ENCODE measurements around the gene ALDH2. TPM values are rescaled to one million over a fixed set of nuclear protein-coding genes. Genes with fewer than 3 reads are reported as not detected.
A peak's percentile ranks its signal among the peaks of the same experiment; 100 is the strongest.

The ALDH2 gene
- total and polyA plus RNA-seq, 9 of the 15 experiments (the other 6 are each of a cell fraction or from before 2014, with no cell fraction given) = 1.9 to 22.5 (median 12.2) TPM

DNA sequence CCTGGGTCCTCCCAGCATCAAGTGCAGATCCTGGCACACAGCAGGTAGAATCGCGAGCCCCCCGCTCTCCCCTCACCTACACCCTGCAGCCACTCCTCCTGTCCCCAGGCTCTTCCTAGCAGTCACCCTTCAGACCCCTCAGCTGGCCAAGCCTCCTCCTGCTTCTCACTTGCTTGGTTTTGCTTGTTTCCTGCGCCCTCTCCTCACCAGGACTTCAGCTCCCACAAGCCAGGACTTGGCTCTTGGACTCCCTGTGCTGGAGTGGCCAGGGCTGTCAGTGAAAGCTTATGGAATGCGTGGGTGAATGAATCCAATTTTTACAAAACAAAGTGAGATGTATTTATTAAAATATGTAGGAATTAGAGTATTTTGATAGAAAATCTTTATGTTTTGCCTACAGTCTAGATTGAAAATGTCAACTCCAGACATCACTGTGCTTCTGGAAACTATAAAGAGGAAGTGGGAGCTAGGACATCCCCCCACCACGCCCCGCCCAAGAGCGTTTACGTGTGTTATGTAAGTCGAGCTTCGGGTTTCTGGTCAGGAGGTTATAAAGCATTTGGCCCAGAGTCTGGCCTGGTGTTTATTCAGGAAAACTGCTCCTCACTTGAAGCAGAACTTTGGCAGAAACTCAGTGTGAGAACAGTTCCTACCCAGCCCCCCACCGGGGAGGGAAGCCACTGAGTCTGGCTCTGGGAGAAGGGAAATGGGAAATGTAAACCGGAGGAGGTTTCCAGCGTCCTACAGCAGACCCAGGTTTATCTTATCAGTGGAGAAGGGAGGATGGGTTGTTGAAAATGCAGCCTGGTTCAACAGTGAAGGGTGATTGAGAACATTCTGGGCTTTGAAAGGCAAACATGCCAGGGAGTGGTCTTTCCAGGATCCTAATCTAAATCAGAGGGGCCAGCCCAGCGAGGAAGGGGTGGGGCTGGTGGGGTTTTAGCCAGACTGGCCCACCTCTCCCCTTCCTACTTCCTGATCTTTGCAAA lies 8.8 kb downstream of the ALDH2 start (continued):
- TF ChIP-seq, protein P1, sequence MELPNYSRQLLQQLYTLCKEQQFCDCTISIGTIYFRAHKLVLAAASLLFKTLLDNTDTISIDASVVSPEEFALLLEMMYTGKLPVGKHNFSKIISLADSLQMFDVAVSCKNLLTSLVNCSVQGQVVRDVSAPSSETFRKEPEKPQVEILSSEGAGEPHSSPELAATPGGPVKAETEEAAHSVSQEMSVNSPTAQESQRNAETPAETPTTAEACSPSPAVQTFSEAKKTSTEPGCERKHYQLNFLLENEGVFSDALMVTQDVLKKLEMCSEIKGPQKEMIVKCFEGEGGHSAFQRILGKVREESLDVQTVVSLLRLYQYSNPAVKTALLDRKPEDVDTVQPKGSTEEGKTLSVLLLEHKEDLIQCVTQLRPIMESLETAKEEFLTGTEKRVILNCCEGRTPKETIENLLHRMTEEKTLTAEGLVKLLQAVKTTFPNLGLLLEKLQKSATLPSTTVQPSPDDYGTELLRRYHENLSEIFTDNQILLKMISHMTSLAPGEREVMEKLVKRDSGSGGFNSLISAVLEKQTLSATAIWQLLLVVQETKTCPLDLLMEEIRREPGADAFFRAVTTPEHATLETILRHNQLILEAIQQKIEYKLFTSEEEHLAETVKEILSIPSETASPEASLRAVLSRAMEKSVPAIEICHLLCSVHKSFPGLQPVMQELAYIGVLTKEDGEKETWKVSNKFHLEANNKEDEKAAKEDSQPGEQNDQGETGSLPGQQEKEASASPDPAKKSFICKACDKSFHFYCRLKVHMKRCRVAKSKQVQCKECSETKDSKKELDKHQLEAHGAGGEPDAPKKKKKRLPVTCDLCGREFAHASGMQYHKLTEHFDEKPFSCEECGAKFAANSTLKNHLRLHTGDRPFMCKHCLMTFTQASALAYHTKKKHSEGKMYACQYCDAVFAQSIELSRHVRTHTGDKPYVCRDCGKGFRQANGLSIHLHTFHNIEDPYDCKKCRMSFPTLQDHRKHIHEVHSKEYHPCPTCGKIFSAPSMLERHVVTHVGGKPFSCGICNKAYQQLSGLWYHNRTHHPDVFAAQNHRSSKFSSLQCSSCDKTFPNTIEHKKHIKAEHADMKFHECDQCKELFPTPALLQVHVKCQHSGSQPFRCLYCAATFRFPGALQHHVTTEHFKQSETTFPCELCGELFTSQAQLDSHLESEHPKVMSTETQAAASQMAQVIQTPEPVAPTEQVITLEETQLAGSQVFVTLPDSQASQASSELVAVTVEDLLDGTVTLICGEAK (IDR thresholded peaks at IDR 0.05) = peak; percentile 69
- TF ChIP-seq, protein P1 (CRISPR knock-in tag; IDR thresholded peaks at IDR 0.05) = no peak
- TF ChIP-seq CREB1 (IDR thresholded peaks at IDR 0.05) (0 out of 2 replicates have a peak, but pooled peaks have one; percentile 20), CREB1 (CRISPR knock-in tag; IDR thresholded peaks at IDR 0.05) (no peak), FOXM1 (IDR thresholded peaks at IDR 0.05; ENCODE audit: low read depth) (peak; percentile 26; the same call in 1 of the 2 replicates), FOXM1 (CRISPR knock-in tag; IDR thresholded peaks at IDR 0.05; ENCODE audit: low read depth) (no peak), CREM (IDR thresholded peaks at IDR 0.05; ENCODE audit: low read depth) (peak; percentile 51), BRD4 (IDR thresholded peaks at IDR 0.05) (0 out of 2 replicates have a peak, but pooled peaks have one; percentile 44)
- TF ChIP-seq, protein P2, sequence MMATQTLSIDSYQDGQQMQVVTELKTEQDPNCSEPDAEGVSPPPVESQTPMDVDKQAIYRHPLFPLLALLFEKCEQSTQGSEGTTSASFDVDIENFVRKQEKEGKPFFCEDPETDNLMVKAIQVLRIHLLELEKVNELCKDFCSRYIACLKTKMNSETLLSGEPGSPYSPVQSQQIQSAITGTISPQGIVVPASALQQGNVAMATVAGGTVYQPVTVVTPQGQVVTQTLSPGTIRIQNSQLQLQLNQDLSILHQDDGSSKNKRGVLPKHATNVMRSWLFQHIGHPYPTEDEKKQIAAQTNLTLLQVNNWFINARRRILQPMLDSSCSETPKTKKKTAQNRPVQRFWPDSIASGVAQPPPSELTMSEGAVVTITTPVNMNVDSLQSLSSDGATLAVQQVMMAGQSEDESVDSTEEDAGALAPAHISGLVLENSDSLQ (IDR thresholded peaks at IDR 0.05) = peak; percentile 24; the same call in 1 of the 2 replicates
- TF ChIP-seq, protein P3, sequence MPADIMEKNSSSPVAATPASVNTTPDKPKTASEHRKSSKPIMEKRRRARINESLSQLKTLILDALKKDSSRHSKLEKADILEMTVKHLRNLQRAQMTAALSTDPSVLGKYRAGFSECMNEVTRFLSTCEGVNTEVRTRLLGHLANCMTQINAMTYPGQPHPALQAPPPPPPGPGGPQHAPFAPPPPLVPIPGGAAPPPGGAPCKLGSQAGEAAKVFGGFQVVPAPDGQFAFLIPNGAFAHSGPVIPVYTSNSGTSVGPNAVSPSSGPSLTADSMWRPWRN (IDR thresholded peaks at IDR 0.05; ENCODE audit: low read depth) = 0 out of 2 replicates have a peak, but pooled peaks have one; percentile 15
- TF ChIP-seq, protein P4, sequence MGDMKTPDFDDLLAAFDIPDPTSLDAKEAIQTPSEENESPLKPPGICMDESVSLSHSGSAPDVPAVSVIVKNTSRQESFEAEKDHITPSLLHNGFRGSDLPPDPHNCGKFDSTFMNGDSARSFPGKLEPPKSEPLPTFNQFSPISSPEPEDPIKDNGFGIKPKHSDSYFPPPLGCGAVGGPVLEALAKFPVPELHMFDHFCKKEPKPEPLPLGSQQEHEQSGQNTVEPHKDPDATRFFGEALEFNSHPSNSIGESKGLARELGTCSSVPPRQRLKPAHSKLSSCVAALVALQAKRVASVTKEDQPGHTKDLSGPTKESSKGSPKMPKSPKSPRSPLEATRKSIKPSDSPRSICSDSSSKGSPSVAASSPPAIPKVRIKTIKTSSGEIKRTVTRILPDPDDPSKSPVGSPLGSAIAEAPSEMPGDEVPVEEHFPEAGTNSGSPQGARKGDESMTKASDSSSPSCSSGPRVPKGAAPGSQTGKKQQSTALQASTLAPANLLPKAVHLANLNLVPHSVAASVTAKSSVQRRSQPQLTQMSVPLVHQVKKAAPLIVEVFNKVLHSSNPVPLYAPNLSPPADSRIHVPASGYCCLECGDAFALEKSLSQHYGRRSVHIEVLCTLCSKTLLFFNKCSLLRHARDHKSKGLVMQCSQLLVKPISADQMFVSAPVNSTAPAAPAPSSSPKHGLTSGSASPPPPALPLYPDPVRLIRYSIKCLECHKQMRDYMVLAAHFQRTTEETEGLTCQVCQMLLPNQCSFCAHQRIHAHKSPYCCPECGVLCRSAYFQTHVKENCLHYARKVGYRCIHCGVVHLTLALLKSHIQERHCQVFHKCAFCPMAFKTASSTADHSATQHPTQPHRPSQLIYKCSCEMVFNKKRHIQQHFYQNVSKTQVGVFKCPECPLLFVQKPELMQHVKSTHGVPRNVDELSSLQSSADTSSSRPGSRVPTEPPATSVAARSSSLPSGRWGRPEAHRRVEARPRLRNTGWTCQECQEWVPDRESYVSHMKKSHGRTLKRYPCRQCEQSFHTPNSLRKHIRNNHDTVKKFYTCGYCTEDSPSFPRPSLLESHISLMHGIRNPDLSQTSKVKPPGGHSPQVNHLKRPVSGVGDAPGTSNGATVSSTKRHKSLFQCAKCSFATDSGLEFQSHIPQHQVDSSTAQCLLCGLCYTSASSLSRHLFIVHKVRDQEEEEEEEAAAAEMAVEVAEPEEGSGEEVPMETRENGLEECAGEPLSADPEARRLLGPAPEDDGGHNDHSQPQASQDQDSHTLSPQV (IDR thresholded peaks at IDR 0.05) = peak; percentile 86

Measured in K562 (cell line).